ENCODE data around the gene LINC00305.

LINC00305 gene

GRCh38 chr18:64148988-64149387 is at the start of gene LINC00305:
TSS of gene LINC00305 (minus strand) at chr18:64149088.
- DNase-seq, result no peak

- no peak for DNase-seq
Observed at GRCh38 chr18:64191069-64191468, 42.2 kb upstream of the LINC00305 start.

- DNase-seq, result no peak
Observed at GRCh38 chr18:64185987-64186386, 37.1 kb upstream of the LINC00305 start.

- no peak for DNase-seq
Observed at GRCh38 chr18:64183665-64184064, 34.8 kb upstream of the LINC00305 start.

- DNase-seq, result no peak
Observed at GRCh38 chr18:64180617-64181016, 31.7 kb upstream of the LINC00305 start.

GRCh38 chr18:64180171-64180570 is 31.3 kb upstream of the LINC00305 start:
- DNase-seq, result no peak

- DNase-seq, result no peak
Observed at GRCh38 chr18:64179556-64180080, 30.7 kb upstream of the LINC00305 start.

GRCh38 chr18:64178860-64179259 is 30.0 kb upstream of the LINC00305 start:
- no peak for DNase-seq

- DNase-seq, result no peak
Observed at GRCh38 chr18:64175432-64175831, 26.5 kb upstream of the LINC00305 start.

GRCh38 chr18:64171576-64171975 is 22.7 kb upstream of the LINC00305 start:
- DNase-seq, result no peak

- DNase-seq, result no peak
Observed at GRCh38 chr18:64167408-64167925, 18.6 kb upstream of the LINC00305 start.

- DNase-seq, result no peak
Observed at GRCh38 chr18:64165906-64166305, 17.0 kb upstream of the LINC00305 start.

- no peak for DNase-seq
Observed at GRCh38 chr18:64164883-64165282, 16.0 kb upstream of the LINC00305 start.

- DNase-seq, result no peak
Observed at GRCh38 chr18:64149916-64150438, 1.1 kb upstream of the LINC00305 start.

- no peak for DNase-seq
Observed at GRCh38 chr18:64142904-64143303, 6.0 kb downstream of the LINC00305 start.

- DNase-seq, result no peak
Observed at GRCh38 chr18:64137914-64138313, 11.0 kb downstream of the LINC00305 start.

- DNase-seq, result no peak
Observed at GRCh38 chr18:64134044-64134747, 14.7 kb downstream of the LINC00305 start.

GRCh38 chr18:64132871-64133270 is 16.0 kb downstream of the LINC00305 start:
- DNase-seq, result no peak

GRCh38 chr18:64131314-64131713 is 17.6 kb downstream of the LINC00305 start:
- no peak for DNase-seq

GRCh38 chr18:64127172-64127571 is 21.7 kb downstream of the LINC00305 start:
- no peak for DNase-seq

- DNase-seq, result no peak
Observed at GRCh38 chr18:64119916-64120315, 29.0 kb downstream of the LINC00305 start.

GRCh38 chr18:64118406-64118805 is 30.5 kb downstream of the LINC00305 start:
- no peak for DNase-seq

- no peak for DNase-seq
Observed at GRCh38 chr18:64116571-64117175, 32.2 kb downstream of the LINC00305 start.

- DNase-seq, result no peak
Observed at GRCh38 chr18:64115881-64116280, 33.0 kb downstream of the LINC00305 start.
